Tibial nerve (tissue), 4 donors: ENCODE data around the gene NEU4. TPM values are rescaled to one million over a fixed set of nuclear protein-coding genes. Genes with fewer than 3 reads are reported as not detected.

Experiments used
- DNase-seq, 2 donors: peaks; one replicate each; pipeline ENCODE4 v3.0.0-alpha.2; 2019; ENCODE audit warnings: low spot score in 2 of 2
- H3K27ac ChIP-seq, 4 donors: fragments of 200-600 bp; sonication (generic) in 3 of 4; one replicate each; pipeline ENCODE4 v1.5.1; 2017 to 2019; ENCODE audit warnings: mild to moderate bottlenecking in 1 of 4
- H3K27me3 ChIP-seq, 2 donors: fragments of 200-600 bp; sonication (generic) in 1 of 2; one replicate each; pipeline versions ENCODE4 v1.5.1 to v1.6.0; 2017 to 2019
- H3K36me3 ChIP-seq, 3 donors: fragments of 200-600 bp; sonication (generic); one replicate each; pipeline ENCODE4 v1.5.1; 2018 to 2019
- H3K4me1 ChIP-seq, 4 donors: fragments of 200-600 bp; sonication (generic) in 3 of 4; one replicate each; pipeline ENCODE4 v1.5.1; 2017 to 2019
- H3K4me3 ChIP-seq, 4 donors: fragments of 200-600 bp; sonication (generic) in 3 of 4; one replicate each; pipeline ENCODE4 v1.5.1; 2017 to 2019; ENCODE audit warnings: mild to moderate bottlenecking in 1 of 4, moderate library complexity in 1 of 4
- H3K9me3 ChIP-seq, 4 donors: fragments of 200-600 bp; sonication (generic) in 3 of 4; one replicate each; pipeline ENCODE4 v1.5.1; 2017 to 2019
- CTCF ChIP-seq, 5 experiments: fragments of 200-600 bp in 3 of 5; fragments of 450-650 bp in 2 of 5; sonication (generic) in 3 of 5; IDR thresholded peaks; one replicate each; pipeline ENCODE4 v1.5.1; 2016 to 2019; ENCODE audit warnings: antibody characterized with exemption in 5 of 5, mild to moderate bottlenecking in 3 of 5, moderate library complexity in 2 of 5
- EP300 ChIP-seq, 2 donors: sonication (generic); formaldehyde crosslinking; IDR thresholded peaks; one replicate each; pipeline ENCODE4 v1.6.1; 2017; ENCODE audit warnings: antibody characterized with exemption in 2 of 2, mild to moderate bottlenecking in 1 of 2
- POLR2A ChIP-seq, 2 donors: fragments of 450-650 bp; IDR thresholded peaks; one replicate each; pipeline ENCODE4 v1.6.1; 2017; ENCODE audit warnings: antibody characterized with exemption in 2 of 2, mild to moderate bottlenecking in 2 of 2, moderate library complexity in 2 of 2
- WGBS, 2 donors: methylation state at CpG; one replicate each; pipeline ENCODE4 v1.1.5; 2018; 5-methylcytosine and 5-hydroxymethylcytosine counted together
- total RNA-seq, 4 donors: library from RNA; depleted of rRNA; stranded (reverse); fragments of >200 nt; gene quantifications; one replicate each; pipeline ENCODE4 v1.1.0, GENCODE V29; 2016

NEU4 gene
- total RNA-seq, 4 donors from 2014 or later = 1.1 to 1.6 TPM; not detected in 2

GRCh38 chr2:241863536-241863954 lies 54.6 kb downstream of the NEU4 start:
- H3K4me1 ChIP-seq = peaks cover 0 to 33% (median 20%) of the 10 kb centered on the region in 4 donors
- no peaks in the 10 kb centered on the region for H3K36me3 ChIP-seq
- H3K9me3 ChIP-seq = no peaks in the 10 kb centered on the region
- no peak for DNase-seq
- H3K27ac ChIP-seq = no peak overlapping the region
- TF ChIP-seq EP300 (IDR thresholded peaks at IDR 0.05) (peak in 1 of 2 donors; percentile 6), POLR2A (IDR thresholded peaks at IDR 0.05) (no peak)
- H3K27me3 ChIP-seq = peaks cover 4 to 68% of the 10 kb centered on the region in 2 donors
- 23 to 34% methylated on average over 15 to 29 of the region's 29 CpGs for WGBS, 2 donors
- H3K4me3 ChIP-seq = no peak overlapping the region

GRCh38 chr2:241864168-241864849 lies 55.3 kb downstream of the NEU4 start:
- no peak for TF ChIP-seq EP300 (IDR thresholded peaks at IDR 0.05)
- no peak for TF ChIP-seq CTCF (IDR thresholded peaks at IDR 0.05)
- no peak for TF ChIP-seq POLR2A (IDR thresholded peaks at IDR 0.05)
- Histone ChIP-seq H3K27ac (no peak overlapping the region), H3K36me3 (no peaks in the 10 kb centered on the region), H3K4me1 (peaks cover 0 to 26% (median 15%) of the 10 kb centered on the region in 4 donors), H3K4me3 (no peak overlapping the region), H3K27me3 (peaks cover 4 to 73% of the 10 kb centered on the region in 2 donors), H3K9me3 (no peaks in the 10 kb centered on the region)
- WGBS, 2 donors = 90 to 95% methylated on average over 2 of the region's 2 CpGs
- no peak for DNase-seq

- H3K9me3 ChIP-seq = no peaks in the 10 kb centered on the region
- H3K4me1 ChIP-seq = peaks cover 0 to 21% (median 11%) of the 10 kb centered on the region in 4 donors
- TF ChIP-seq POLR2A (IDR thresholded peaks at IDR 0.05) = no peak
- no peak for TF ChIP-seq EP300 (IDR thresholded peaks at IDR 0.05)
- TF ChIP-seq CTCF (IDR thresholded peaks at IDR 0.05) = no peak
- WGBS, 2 donors = 91 to 96% methylated on average over 5 of the region's 5 CpGs
- no peak for DNase-seq
- H3K27ac ChIP-seq = no peak overlapping the region
- H3K4me3 ChIP-seq = no peak overlapping the region
- H3K27me3 ChIP-seq = peaks cover 4 to 75% of the 10 kb centered on the region in 2 donors
- no peaks in the 10 kb centered on the region for H3K36me3 ChIP-seq
These were observed 55.8 kb downstream of the NEU4 start for GRCh38 chr2:241864850-241865213.

- Histone ChIP-seq H3K4me1 (peaks cover 0 to 15% (median 4%) of the 10 kb centered on the region in 4 donors), H3K27ac (no peak overlapping the region), H3K27me3 (peaks cover 4 to 81% of the 10 kb centered on the region in 2 donors), H3K36me3 (no peaks in the 10 kb centered on the region), H3K9me3 (no peaks in the 10 kb centered on the region), H3K4me3 (no peak overlapping the region)
- DNase-seq = no peak
- 84% methylated on average over 3 of the region's 3 CpGs for WGBS, 2 donors
- TF ChIP-seq CTCF (IDR thresholded peaks at IDR 0.05) (no peak), EP300 (IDR thresholded peaks at IDR 0.05) (no peak), POLR2A (IDR thresholded peaks at IDR 0.05) (no peak)
These were observed 56.5 kb downstream of the NEU4 start for GRCh38 chr2:241865416-241865956.

GRCh38 chr2:241865957-241866789 lies 57.2 kb downstream of the NEU4 start:
- H3K4me1 ChIP-seq = peaks cover 0 to 11% (median 0%) of the 10 kb centered on the region in 4 donors
- TF ChIP-seq CTCF (IDR thresholded peaks at IDR 0.05) = no peak
- TF ChIP-seq POLR2A (IDR thresholded peaks at IDR 0.05) = no peak
- no peak for TF ChIP-seq EP300 (IDR thresholded peaks at IDR 0.05)
- no peak overlapping the region for H3K27ac ChIP-seq
- 9 to 12% methylated on average over 21 to 28 of the region's 31 CpGs for WGBS, 2 donors
- no peaks in the 10 kb centered on the region for H3K9me3 ChIP-seq
- peaks cover 4 to 81% of the 10 kb centered on the region in 2 donors for H3K27me3 ChIP-seq
- DNase-seq = no peak
- no peak overlapping the region for H3K4me3 ChIP-seq
- H3K36me3 ChIP-seq = no peaks in the 10 kb centered on the region

Other genes starting within 250 kb of the NEU4 start
- gene THAP4, start 172.0 kb upstream of the NEU4 start, total RNA-seq = 10 to 100 TPM; 27.3 to 61.2 (median 42.0) TPM
- 100 to 1,000 TPM in 2 of 4 donors, 10 to 100 TPM in 2; 61.8 to 146 (median 87.2) TPM for gene ATG4B, start 171.5 kb upstream of the NEU4 start, total RNA-seq
- 10 to 100 TPM; 20.5 to 35.4 (median 21.3) TPM for gene DTYMK, start 122.4 kb upstream of the NEU4 start, total RNA-seq
- gene ING5, start 107.2 kb upstream of the NEU4 start, total RNA-seq = 10 to 100 TPM; 33.4 to 73.3 (median 56.2) TPM
- gene D2HGDH, start 74.6 kb upstream of the NEU4 start, total RNA-seq = 10 to 100 TPM; 24.7 to 58.8 (median 43.9) TPM
- gene GAL3ST2, start 32.4 kb upstream of the NEU4 start, total RNA-seq = 1 to 10 TPM in 1 of 4 donors, under 1 TPM in 2, not detected in 1; 0.21 to 3.9 (median 0.30) TPM
- gene PDCD1, start 49.7 kb downstream of the NEU4 start, total RNA-seq = under 1 TPM in 3 of 4 donors, not detected in 1; 0.22 to 0.60 (median 0.42) TPM
- not detected for gene RTP5, start 60.5 kb downstream of the NEU4 start, total RNA-seq